Adrenal gland (tissue), 5 donors: ENCODE measurements around the gene TLR6.

Experiments
- CTCF ChIP-seq, 6 experiments: fragments of 450-650 bp in 4 of 6; fragments of 200-600 bp in 2 of 6; sonication (generic) in 1 of 6; IDR thresholded peaks; 1 replicate in 5 of 6; 2 replicates in 1 of 6; pipeline versions ENCODE4 v1.5.1 to v1.8.0; 2016 to 2021; ENCODE audit warnings: antibody characterized with exemption in 6 of 6, mild to moderate bottlenecking in 2 of 6, moderate library complexity in 1 of 6
- POLR2A ChIP-seq, 2 donors: fragments of 450-650 bp; IDR thresholded peaks; one replicate each; pipeline ENCODE4 v1.6.1; 2017; ENCODE audit warnings: antibody characterized with exemption in 2 of 2, mild to moderate bottlenecking in 2 of 2, moderate library complexity in 1 of 2
- donor health status: DM: no; HTN: no; CAD: no.

GRCh38 chr4:38787693-38788092, 68.9 kb downstream of the TLR6 start:
- TF ChIP-seq CTCF (IDR thresholded peaks at IDR 0.05), result no peak
- no peak for TF ChIP-seq POLR2A (IDR thresholded peaks at IDR 0.05)
